22Rv1 (cell line): ENCODE measurements around the gene WDR91.
"Not testable (repeated sequence)": the region's sequence is repeated elsewhere in the genome, so short reads cannot be mapped to it uniquely, and the experiment has no call there.

ENCODE experiments used
- H3K27ac ChIP-seq: fragments of 450-650 bp; 2 replicates; pipeline ENCODE4 v1.5.1; 2017
- CTCF ChIP-seq: fragments of 450-650 bp; IDR thresholded peaks from 2 replicates; pipeline ENCODE4 v1.5.1; 2017; ENCODE audit warnings: mild to moderate bottlenecking
- ZFX ChIP-seq: fragments of 450-650 bp; IDR thresholded peaks from 2 replicates; pipeline ENCODE4 v1.6.1; 2017; ENCODE audit warnings: antibody characterized with exemption, borderline replicate concordance

Gene WDR91

GRCh38 chr7:135181261-135181928, 29.9 kb downstream of the WDR91 start:
- H3K27ac ChIP-seq, result no peak overlapping the region
- TF ChIP-seq CTCF, result no peak
- no peak for TF ChIP-seq ZFX

GRCh38 chr7:135180122-135180521, 31.2 kb downstream of the WDR91 start:
- TF ChIP-seq CTCF, result no peak
- no peak for TF ChIP-seq ZFX
- H3K27ac ChIP-seq, result no peak overlapping the region

- TF ChIP-seq CTCF, result no peak
- TF ChIP-seq ZFX, result no peak
- no peak overlapping the region for H3K27ac ChIP-seq
Measured at GRCh38 chr7:135179321-135179925, 31.9 kb downstream of the WDR91 start.

- TF ChIP-seq ZFX, result no peak
- no peak for TF ChIP-seq CTCF
- H3K27ac ChIP-seq, result no peak overlapping the region
Measured at GRCh38 chr7:135178364-135178763, 33.0 kb downstream of the WDR91 start.

- no peak for TF ChIP-seq ZFX
- TF ChIP-seq CTCF, result no peak
- H3K27ac ChIP-seq, result no peak overlapping the region
Measured at GRCh38 chr7:135177028-135177696, 34.2 kb downstream of the WDR91 start.

- no peak overlapping the region for H3K27ac ChIP-seq
- no peak for TF ChIP-seq ZFX
- TF ChIP-seq CTCF, result no peak
Measured at GRCh38 chr7:135175931-135176330, 35.4 kb downstream of the WDR91 start.

GRCh38 chr7:135174941-135175340, 36.4 kb downstream of the WDR91 start:
- no peak overlapping the region for H3K27ac ChIP-seq
- TF ChIP-seq ZFX (no peak), CTCF (no peak)

GRCh38 chr7:135173916-135174315, 37.4 kb downstream of the WDR91 start:
- H3K27ac ChIP-seq, result not testable (repeated sequence)

GRCh38 chr7:135171581-135172291, 39.6 kb downstream of the WDR91 start:
- H3K27ac ChIP-seq, result peak overlapping the region; percentile 97
